ENCODE data around the gene H2BW2.
"Not testable (repeated sequence)": the region's sequence is repeated elsewhere in the genome, so short reads cannot be mapped to it uniquely, and the experiment has no call there.

H2BW2 gene

GRCh38 chrX:104054956-104055355 lies 15.2 kb downstream of the H2BW2 start:
- not testable (repeated sequence) for DNase-seq; H3K36me3 ChIP-seq (ENCODE audit: control insufficient read depth, insufficient read depth, low read length); H3K27ac ChIP-seq (ENCODE audit: insufficient read depth, low read length, poor library complexity, severe bottlenecking); H3K4me3 ChIP-seq (ENCODE audit: insufficient read depth, low read depth, low read length, poor library complexity, severe bottlenecking); H3K27me3 ChIP-seq (replicated peaks; ENCODE audit: control insufficient read depth, insufficient read depth, low read length, poor library complexity, severe bottlenecking); H3K4me1 ChIP-seq (ENCODE audit: control insufficient read depth, insufficient read depth, low read length, poor library complexity, severe bottlenecking); H3K9me3 ChIP-seq (ENCODE audit: control insufficient read depth, low read length)

GRCh38 chrX:104062636-104063035 lies 22.9 kb downstream of the H2BW2 start:
- not testable (repeated sequence) for H3K36me3 ChIP-seq (ENCODE audit: control insufficient read depth, insufficient read depth, low read length); H3K9me3 ChIP-seq (ENCODE audit: control insufficient read depth, low read length); H3K4me1 ChIP-seq (ENCODE audit: control insufficient read depth, insufficient read depth, low read length, poor library complexity, severe bottlenecking); H3K27ac ChIP-seq (ENCODE audit: insufficient read depth, low read length, poor library complexity, severe bottlenecking); H3K4me3 ChIP-seq (ENCODE audit: insufficient read depth, low read depth, low read length, poor library complexity, severe bottlenecking); H3K27me3 ChIP-seq (replicated peaks; ENCODE audit: control insufficient read depth, insufficient read depth, low read length, poor library complexity, severe bottlenecking); DNase-seq

DNA sequence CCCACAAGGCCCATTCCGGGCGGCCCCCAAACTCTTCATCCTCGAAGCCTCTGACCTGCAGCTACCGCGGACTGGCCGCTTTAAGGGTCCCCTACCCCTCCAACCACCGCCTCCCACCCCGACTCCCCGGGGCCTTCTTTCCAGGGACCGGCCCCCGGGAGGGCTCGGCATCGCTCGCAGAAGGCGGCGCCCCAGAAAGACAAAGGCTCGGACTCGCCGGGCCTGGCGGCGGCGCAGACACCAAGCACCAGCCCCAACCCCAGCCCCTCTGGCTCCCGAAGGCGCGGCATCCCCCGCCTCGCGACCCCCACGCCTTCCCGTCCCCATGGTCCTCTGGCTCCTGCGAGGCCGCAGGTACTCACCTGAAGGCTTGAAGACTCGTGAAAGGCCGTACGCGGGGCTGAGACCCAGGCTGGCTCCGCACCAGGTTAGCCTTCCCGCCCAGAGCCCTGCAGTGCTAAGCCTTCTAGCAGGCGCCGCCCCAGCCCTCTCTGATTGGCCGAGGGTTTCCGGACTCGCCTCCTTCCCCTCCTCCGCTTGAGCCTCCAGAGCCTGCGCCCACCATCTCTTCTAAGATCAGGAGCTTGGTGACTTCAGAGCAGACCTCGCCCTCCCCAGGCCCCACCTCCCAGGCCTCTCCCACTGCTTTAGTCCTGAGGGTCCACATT lies 36.2 kb downstream of the H2BW2 start, which contains the start of gene TMSB15C:
TSS of gene TMSB15C (minus strand) at position 459 of the 668 bp plus-strand sequence.
- H3K27me3 ChIP-seq (replicated peaks; ENCODE audit: control insufficient read depth, insufficient read depth, low read length, poor library complexity, severe bottlenecking); DNase-seq; H3K9me3 ChIP-seq (ENCODE audit: control insufficient read depth, low read length); H3K36me3 ChIP-seq (ENCODE audit: control insufficient read depth, insufficient read depth, low read length); H3K4me1 ChIP-seq (ENCODE audit: control insufficient read depth, insufficient read depth, low read length, poor library complexity, severe bottlenecking); H3K4me3 ChIP-seq (ENCODE audit: insufficient read depth, low read depth, low read length, poor library complexity, severe bottlenecking); H3K27ac ChIP-seq (ENCODE audit: insufficient read depth, low read length, poor library complexity, severe bottlenecking): not testable (repeated sequence)

DNA sequence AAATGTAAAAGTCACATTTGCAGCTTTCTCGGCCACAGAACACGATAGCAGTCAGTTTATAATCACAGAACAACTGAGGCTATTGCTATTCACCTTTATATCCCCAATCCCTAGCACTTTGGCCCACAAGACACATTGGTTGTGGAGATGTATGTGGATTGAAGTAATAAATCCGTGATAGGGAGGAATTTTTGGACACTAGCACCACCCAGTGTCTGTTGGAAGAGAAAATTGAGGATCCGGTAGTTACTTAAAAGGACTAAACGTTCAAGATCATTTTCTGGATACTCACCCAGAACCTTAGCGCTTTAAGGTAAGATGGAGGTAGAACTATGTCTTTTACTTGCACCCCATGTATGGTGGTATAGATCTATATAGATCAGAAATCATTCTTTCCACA lies 38.1 kb downstream of the H2BW2 start:
- H3K27me3 ChIP-seq (replicated peaks; ENCODE audit: control insufficient read depth, insufficient read depth, low read length, poor library complexity, severe bottlenecking); H3K36me3 ChIP-seq (ENCODE audit: control insufficient read depth, insufficient read depth, low read length); H3K27ac ChIP-seq (ENCODE audit: insufficient read depth, low read length, poor library complexity, severe bottlenecking); H3K4me3 ChIP-seq (ENCODE audit: insufficient read depth, low read depth, low read length, poor library complexity, severe bottlenecking); H3K4me1 ChIP-seq (ENCODE audit: control insufficient read depth, insufficient read depth, low read length, poor library complexity, severe bottlenecking); H3K9me3 ChIP-seq (ENCODE audit: control insufficient read depth, low read length); DNase-seq: not testable (repeated sequence)

GRCh38 chrX:104084063-104084462 lies 44.3 kb downstream of the H2BW2 start:
- no peak overlapping the region for H3K4me3 ChIP-seq (ENCODE audit: insufficient read depth, low read depth, low read length, poor library complexity, severe bottlenecking)
- no peaks in the 10 kb centered on the region for H3K27me3 ChIP-seq (replicated peaks; ENCODE audit: control insufficient read depth, insufficient read depth, low read length, poor library complexity, severe bottlenecking)
- no peaks in the 10 kb centered on the region for H3K4me1 ChIP-seq (ENCODE audit: control insufficient read depth, insufficient read depth, low read length, poor library complexity, severe bottlenecking)
- no peaks in the 10 kb centered on the region for H3K36me3 ChIP-seq (ENCODE audit: control insufficient read depth, insufficient read depth, low read length)
- H3K27ac ChIP-seq (ENCODE audit: insufficient read depth, low read length, poor library complexity, severe bottlenecking): no peak overlapping the region
- no peaks in the 10 kb centered on the region for H3K9me3 ChIP-seq (ENCODE audit: control insufficient read depth, low read length)
- DNase-seq: no peak

DNA sequence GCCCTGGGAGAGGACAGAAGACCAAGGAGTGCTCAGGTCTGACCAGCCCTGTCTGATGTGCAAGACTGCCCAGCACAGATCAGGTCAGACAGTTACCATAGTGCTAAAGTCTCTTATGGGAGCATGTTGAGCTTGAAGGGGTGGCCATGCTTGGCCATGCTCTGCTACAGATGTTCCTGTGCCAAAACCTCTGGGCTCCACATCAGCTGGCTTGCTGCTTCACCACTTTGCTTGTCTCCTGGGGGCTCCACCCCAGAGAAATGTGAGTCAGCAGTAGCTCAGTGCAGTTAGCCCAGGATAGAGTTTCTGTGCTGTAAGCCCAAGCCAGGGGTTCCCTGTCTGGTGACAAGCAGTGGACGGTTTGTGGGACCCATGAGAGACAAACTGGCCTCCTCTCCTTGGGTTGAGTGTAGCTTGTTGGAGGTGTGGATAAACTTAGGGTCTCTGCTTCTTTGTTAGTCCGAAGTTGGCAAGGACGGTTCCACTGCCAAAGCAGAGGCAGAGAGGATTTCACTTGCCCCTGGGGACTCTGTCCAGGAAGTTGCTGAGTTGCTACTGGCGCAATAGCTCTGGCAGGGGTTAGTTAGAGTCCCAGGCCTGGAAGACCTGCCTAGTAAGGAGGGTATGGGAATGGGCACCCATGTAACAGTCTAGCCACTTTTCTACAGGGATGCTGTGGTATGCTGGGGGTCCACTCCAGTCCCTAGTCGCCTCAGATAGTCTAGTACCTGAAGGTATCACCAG lies 45.0 kb downstream of the H2BW2 start:
- H3K9me3 ChIP-seq (ENCODE audit: control insufficient read depth, low read length): no peaks in the 10 kb centered on the region
- no peaks in the 10 kb centered on the region for H3K36me3 ChIP-seq (ENCODE audit: control insufficient read depth, insufficient read depth, low read length)
- no peak for DNase-seq
- H3K27ac ChIP-seq (ENCODE audit: insufficient read depth, low read length, poor library complexity, severe bottlenecking): no peak overlapping the region
- no peaks in the 10 kb centered on the region for H3K4me1 ChIP-seq (ENCODE audit: control insufficient read depth, insufficient read depth, low read length, poor library complexity, severe bottlenecking)
- H3K4me3 ChIP-seq (ENCODE audit: insufficient read depth, low read depth, low read length, poor library complexity, severe bottlenecking): no peak overlapping the region
- no peaks in the 10 kb centered on the region for H3K27me3 ChIP-seq (replicated peaks; ENCODE audit: control insufficient read depth, insufficient read depth, low read length, poor library complexity, severe bottlenecking)

- Histone ChIP-seq H3K27ac (ENCODE audit: insufficient read depth, low read length, poor library complexity, severe bottlenecking) (no peak overlapping the region), H3K27me3 (replicated peaks; ENCODE audit: control insufficient read depth, insufficient read depth, low read length, poor library complexity, severe bottlenecking) (no peaks in the 10 kb centered on the region), H3K9me3 (ENCODE audit: control insufficient read depth, low read length) (no peaks in the 10 kb centered on the region), H3K4me3 (ENCODE audit: insufficient read depth, low read depth, low read length, poor library complexity, severe bottlenecking) (no peak overlapping the region), H3K36me3 (ENCODE audit: control insufficient read depth, insufficient read depth, low read length) (no peaks in the 10 kb centered on the region), H3K4me1 (ENCODE audit: control insufficient read depth, insufficient read depth, low read length, poor library complexity, severe bottlenecking) (no peaks in the 10 kb centered on the region)
- DNase-seq: no peak
Measured at GRCh38 chrX:104085477-104085876, 45.7 kb downstream of the H2BW2 start.

- no peak overlapping the region for H3K4me3 ChIP-seq (ENCODE audit: insufficient read depth, low read depth, low read length, poor library complexity, severe bottlenecking)
- no peaks in the 10 kb centered on the region for H3K4me1 ChIP-seq (ENCODE audit: control insufficient read depth, insufficient read depth, low read length, poor library complexity, severe bottlenecking)
- no peaks in the 10 kb centered on the region for H3K9me3 ChIP-seq (ENCODE audit: control insufficient read depth, low read length)
- H3K36me3 ChIP-seq (ENCODE audit: control insufficient read depth, insufficient read depth, low read length): no peaks in the 10 kb centered on the region
- DNase-seq: no peak
- no peak overlapping the region for H3K27ac ChIP-seq (ENCODE audit: insufficient read depth, low read length, poor library complexity, severe bottlenecking)
- H3K27me3 ChIP-seq (replicated peaks; ENCODE audit: control insufficient read depth, insufficient read depth, low read length, poor library complexity, severe bottlenecking): no peaks in the 10 kb centered on the region
Measured at GRCh38 chrX:104085919-104086318, 46.2 kb downstream of the H2BW2 start.
